Parathyroid adenoma (tissue), 2 donors: ENCODE measurements around the gene DHRS2.
A peak's percentile ranks its signal among the peaks of the same experiment; 100 is the strongest.
"Not testable (repeated sequence)": the region's sequence is repeated elsewhere in the genome, so short reads cannot be mapped to it uniquely, and the experiment has no call there.

Experiments
- H2AFZ ChIP-seq: fragments of 300-600 bp; sonication (generic); one replicate; pipeline ENCODE4 v1.7.0; 2017; ENCODE audit warnings: antibody characterized with exemption, mild to moderate bottlenecking
- H3K27ac ChIP-seq: fragments of 300-600 bp; sonication (generic); one replicate; pipeline ENCODE4 v1.7.0; 2017
- H3K27me3 ChIP-seq: fragments of 300-600 bp; sonication (generic); one replicate; pipeline ENCODE4 v1.7.0; 2017; ENCODE audit warnings: low read length; ENCODE audit not compliant: control insufficient read depth, insufficient read depth
- H3K36me3 ChIP-seq: fragments of 300-600 bp; sonication (generic); one replicate; pipeline ENCODE4 v1.7.0; 2017; ENCODE audit warnings: low read length; ENCODE audit not compliant: control insufficient read depth, insufficient read depth
- H3K4me1 ChIP-seq: fragments of 300-600 bp; sonication (generic); one replicate; pipeline ENCODE4 v1.7.0; 2017; ENCODE audit warnings: control low read depth
- H3K4me2 ChIP-seq: fragments of 300-600 bp; sonication (generic); one replicate; pipeline ENCODE4 v1.7.0; 2017; ENCODE audit warnings: low read length
- H3K4me3 ChIP-seq: fragments of 300-600 bp; sonication (generic); one replicate; pipeline ENCODE4 v1.7.0; 2017; ENCODE audit warnings: low read depth, low read length
- H3K79me2 ChIP-seq: fragments of 300-600 bp; sonication (generic); one replicate; pipeline ENCODE4 v1.7.0; 2017; ENCODE audit warnings: control low read depth
- H3K9ac ChIP-seq: fragments of 300-600 bp; sonication (generic); one replicate; pipeline ENCODE4 v1.7.0; 2017; ENCODE audit warnings: mild to moderate bottlenecking
- H3K9me3 ChIP-seq: fragments of 300-600 bp; sonication (generic); one replicate; pipeline ENCODE4 v1.7.0; 2017; ENCODE audit warnings: low read length; ENCODE audit not compliant: control insufficient read depth
- TF ChIP-seq, protein P1 (sequence below): fragments of 300-600 bp; sonication (generic); IDR thresholded peaks from one replicate; pipeline ENCODE4 v1.7.0; 2017; ENCODE audit warnings: antibody characterized with exemption, mild to moderate bottlenecking
- donor health status: primary hyperparathyroidism.

Gene DHRS2

DNA sequence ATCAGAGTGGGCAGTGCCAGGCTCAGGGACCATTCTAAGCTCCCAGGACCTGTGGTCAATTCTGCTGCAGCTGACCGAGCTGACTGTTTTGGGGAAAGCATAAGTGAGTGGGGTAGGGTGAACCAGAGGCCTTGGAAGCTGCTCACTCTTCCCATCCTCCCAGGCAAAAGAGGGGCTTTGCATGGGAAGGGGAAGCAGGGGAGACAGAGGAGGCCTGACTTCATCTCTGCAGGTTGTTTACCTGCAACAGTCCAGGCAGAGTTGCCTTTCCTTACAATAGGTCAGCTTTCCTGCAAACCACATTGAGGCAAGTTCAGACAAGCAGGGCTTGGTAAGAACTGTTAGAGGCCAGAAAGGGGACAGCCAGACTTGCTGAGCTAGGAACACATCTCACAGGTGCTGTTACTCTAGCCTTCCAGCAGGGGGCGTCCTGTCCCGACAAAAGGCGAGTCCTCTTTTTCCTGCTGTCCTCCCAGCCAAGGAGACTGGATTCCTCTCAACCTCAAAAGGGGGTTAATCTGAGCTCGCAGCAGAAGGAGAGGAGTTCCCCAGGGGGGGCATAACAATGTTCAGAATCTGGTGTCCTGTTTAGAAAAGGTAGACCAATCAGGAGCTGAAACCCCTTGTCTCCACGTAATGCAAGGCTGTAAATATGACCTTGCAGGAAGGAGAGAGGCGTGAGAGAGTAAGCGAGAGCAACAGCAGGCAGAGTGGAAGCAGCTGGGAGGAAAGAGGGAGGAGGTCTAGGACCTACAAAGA, 4.3 kb upstream of the DHRS2 start:
- peak overlapping the region; percentile 31 for H3K4me3 ChIP-seq
- TF ChIP-seq, protein P1, sequence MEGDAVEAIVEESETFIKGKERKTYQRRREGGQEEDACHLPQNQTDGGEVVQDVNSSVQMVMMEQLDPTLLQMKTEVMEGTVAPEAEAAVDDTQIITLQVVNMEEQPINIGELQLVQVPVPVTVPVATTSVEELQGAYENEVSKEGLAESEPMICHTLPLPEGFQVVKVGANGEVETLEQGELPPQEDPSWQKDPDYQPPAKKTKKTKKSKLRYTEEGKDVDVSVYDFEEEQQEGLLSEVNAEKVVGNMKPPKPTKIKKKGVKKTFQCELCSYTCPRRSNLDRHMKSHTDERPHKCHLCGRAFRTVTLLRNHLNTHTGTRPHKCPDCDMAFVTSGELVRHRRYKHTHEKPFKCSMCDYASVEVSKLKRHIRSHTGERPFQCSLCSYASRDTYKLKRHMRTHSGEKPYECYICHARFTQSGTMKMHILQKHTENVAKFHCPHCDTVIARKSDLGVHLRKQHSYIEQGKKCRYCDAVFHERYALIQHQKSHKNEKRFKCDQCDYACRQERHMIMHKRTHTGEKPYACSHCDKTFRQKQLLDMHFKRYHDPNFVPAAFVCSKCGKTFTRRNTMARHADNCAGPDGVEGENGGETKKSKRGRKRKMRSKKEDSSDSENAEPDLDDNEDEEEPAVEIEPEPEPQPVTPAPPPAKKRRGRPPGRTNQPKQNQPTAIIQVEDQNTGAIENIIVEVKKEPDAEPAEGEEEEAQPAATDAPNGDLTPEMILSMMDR: peak; percentile 97
- peaks cover 36% of the 10 kb centered on the region for H3K4me1 ChIP-seq
- H3K79me2 ChIP-seq: no peaks in the 10 kb centered on the region
- H3K9ac ChIP-seq: no peak overlapping the region
- H3K27ac ChIP-seq: peak overlapping the region; percentile 84
- no peaks in the 10 kb centered on the region for H3K9me3 ChIP-seq
- H3K4me2 ChIP-seq: peak overlapping the region; percentile 60
- peak overlapping the region; percentile 65 for H2AFZ ChIP-seq
- no peaks in the 10 kb centered on the region for H3K36me3 ChIP-seq
- H3K27me3 ChIP-seq: no peaks in the 10 kb centered on the region

DNA sequence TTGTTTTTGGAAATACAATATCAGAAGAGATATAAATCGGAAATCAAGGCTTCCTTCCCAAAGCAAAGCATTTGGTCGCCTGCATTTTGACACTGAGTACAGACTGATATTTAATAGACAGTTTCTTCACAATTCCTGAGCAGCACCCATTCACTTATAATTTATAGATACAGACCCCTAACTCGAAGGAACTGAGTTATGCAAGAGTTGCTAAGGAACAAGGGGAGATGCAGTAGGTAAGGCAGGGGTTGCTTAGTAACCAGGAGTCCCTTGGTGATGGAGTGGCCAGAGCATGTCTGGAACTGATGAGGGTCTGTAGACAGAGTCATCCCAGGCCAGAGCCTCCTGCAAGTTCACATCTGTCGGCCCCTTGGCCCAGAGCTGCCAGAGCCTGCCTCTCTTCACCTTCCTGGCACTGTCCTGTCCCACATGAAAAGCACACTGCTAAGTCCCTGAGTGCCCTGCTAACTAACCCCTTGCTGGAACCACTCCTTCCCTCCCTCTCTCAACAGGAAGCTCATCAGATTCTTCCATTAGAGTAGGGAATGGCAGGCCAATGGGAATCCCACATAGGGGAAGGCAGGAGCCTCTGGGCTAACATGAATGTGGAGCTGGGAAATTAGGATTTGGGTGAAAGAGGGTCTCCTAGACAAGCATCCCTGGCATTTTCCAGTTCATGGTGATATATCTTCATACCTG, 3.6 kb upstream of the DHRS2 start:
- no peak overlapping the region for H3K9ac ChIP-seq
- H3K27me3 ChIP-seq: no peaks in the 10 kb centered on the region
- peak overlapping the region; percentile 84 for H3K27ac ChIP-seq
- H3K9me3 ChIP-seq: no peaks in the 10 kb centered on the region
- peak overlapping the region; percentile 31 for H3K4me3 ChIP-seq
- H3K36me3 ChIP-seq: no peaks in the 10 kb centered on the region
- peak overlapping the region; percentile 65 for H2AFZ ChIP-seq
- peaks cover 43% of the 10 kb centered on the region for H3K4me1 ChIP-seq
- TF ChIP-seq, protein P1: no peak
- H3K4me2 ChIP-seq: no peak overlapping the region
- no peaks in the 10 kb centered on the region for H3K79me2 ChIP-seq

DNA sequence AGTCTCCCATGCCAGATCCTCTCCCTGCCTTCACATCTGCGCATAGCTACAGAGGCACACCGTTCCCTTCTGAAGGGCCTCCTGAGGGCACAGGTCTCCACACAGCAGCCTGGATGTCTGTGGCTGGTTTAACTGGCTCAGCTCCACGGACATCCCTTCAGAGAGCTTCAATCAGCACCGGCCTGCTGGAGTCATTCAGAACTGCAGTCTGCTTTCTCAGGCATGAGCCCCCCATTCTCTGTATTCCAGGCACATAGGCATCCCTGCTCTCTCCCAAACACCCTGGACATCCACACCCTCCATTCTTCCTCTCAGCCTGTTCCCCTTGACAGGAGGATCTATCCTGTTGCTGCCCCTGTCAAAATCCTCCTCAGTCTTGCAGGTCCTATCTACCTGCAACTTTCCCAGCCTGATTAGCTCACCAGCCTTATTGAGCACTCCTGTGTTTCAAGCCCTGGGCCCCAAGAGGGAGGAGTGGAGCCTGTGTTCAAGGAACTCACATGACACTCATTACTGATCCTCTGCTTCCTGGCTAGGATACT, 2.9 kb upstream of the DHRS2 start:
- no peak overlapping the region for H3K4me2 ChIP-seq
- peak overlapping the region; percentile 65 for H2AFZ ChIP-seq
- no peaks in the 10 kb centered on the region for H3K79me2 ChIP-seq
- peak overlapping the region; percentile 84 for H3K27ac ChIP-seq
- TF ChIP-seq, protein P1: no peak
- H3K36me3 ChIP-seq: no peaks in the 10 kb centered on the region
- H3K4me3 ChIP-seq: no peak overlapping the region
- no peaks in the 10 kb centered on the region for H3K27me3 ChIP-seq
- peaks cover 48% of the 10 kb centered on the region for H3K4me1 ChIP-seq
- H3K9ac ChIP-seq: no peak overlapping the region
- H3K9me3 ChIP-seq: no peaks in the 10 kb centered on the region

DNA sequence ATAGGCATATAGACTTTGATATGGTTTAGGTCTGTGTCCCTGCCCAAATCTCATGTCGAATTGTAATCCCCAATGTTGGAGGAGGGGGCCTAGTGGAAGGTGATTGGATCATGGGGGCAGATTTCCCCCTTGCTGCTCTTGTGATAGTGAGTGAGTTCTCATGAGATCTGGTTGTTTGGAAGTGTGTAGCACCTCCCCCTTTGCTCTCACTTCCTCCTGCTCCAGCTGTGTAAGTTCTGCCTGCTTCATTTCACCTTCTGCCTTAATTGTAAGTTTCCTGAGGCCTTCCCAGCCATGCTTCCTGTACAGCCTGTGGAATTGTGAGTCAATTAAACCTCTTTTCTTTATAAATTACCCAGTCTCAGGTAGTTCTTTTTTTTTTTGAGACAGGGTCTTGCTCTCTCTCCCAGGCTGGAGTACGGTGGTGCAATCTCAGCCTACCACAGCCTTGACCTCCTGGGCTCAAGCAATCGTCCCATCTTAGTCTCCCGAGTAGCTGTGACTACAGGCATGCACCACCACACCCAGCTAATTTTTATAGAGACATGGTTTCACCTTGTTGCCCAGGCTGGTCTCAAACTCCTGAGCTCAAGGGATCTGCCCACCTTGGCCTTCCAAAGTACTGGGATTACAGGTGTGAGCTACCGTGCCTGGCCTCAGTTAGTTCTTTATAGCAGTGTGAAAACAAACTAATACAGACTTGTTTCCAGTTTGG, 1.3 kb upstream of the DHRS2 start:
- H3K27me3 ChIP-seq: not testable (repeated sequence)

DNA sequence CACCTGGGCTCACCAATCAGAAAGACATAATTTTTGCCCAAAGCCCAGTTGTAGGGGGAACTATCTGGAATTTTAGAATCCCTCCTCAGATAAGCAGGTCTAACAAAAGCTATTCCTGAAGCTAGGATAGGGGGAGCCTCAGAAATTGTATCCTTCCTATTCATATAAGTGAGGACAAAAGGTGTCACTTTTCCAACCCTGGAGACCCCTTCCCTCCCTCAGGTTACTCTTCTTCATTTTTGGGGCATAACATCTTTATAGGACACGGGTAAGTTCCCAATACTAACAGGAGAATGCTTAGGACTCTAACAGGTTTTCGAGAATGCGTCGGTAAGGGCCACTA, 1.1 kb downstream of the DHRS2 start:
- peak overlapping the region; percentile 85 for H3K27ac ChIP-seq
- H3K36me3 ChIP-seq, H3K9ac ChIP-seq, H3K79me2 ChIP-seq, H3K9me3 ChIP-seq, H3K4me3 ChIP-seq, H3K27me3 ChIP-seq, H3K4me2 ChIP-seq: not testable (repeated sequence)
- peaks cover 58% of the 10 kb centered on the region for H3K4me1 ChIP-seq
- peak overlapping the region; percentile 16 for H2AFZ ChIP-seq

More for the DNA sequence above, 1.3 kb upstream of the DHRS2 start:
- H3K4me3 ChIP-seq, H3K4me2 ChIP-seq, H3K79me2 ChIP-seq, H2AFZ ChIP-seq, H3K36me3 ChIP-seq, H3K9ac ChIP-seq, H3K9me3 ChIP-seq: not testable (repeated sequence)
- peaks cover 61% of the 10 kb centered on the region for H3K4me1 ChIP-seq
- H3K27ac ChIP-seq: peak overlapping the region; percentile 7

DNA sequence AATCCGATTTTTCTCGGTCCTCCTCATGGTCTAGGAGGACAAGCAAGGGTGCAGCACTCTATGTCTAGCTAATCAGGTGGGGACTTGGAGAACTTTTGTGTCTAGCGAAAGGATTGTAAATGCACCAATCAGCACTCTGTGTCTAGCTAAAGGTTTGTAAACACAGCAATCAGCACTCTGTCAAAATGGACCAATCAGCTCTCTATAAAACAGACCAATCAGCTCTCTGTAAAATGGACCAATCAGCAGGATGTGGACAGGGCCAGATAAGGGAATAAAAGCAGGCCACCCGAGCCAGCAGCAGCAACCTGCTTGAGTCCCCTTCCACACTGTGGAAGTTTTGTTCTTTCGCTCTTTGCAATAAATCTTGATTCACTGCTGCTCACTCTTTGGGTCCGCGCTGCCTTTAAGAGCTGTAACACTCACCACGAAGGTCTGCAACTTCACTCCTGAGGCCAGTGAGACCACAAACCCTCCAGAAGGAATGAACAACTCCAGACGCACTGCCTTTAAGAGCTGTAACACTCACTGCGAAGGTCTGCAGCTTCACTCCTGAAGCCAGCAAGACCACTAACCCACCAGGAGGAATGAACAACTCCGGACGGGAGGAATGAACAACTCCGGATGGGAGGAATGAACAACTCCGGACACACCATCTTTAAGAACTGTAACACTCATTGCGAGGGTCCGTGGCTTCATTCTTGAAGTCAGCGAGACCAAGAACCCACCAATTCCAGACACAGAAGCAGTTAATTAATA, 1.7 kb downstream of the DHRS2 start:
- H3K36me3 ChIP-seq, H3K9ac ChIP-seq, H3K4me2 ChIP-seq, H3K79me2 ChIP-seq, H3K27me3 ChIP-seq, H2AFZ ChIP-seq, H3K4me3 ChIP-seq, H3K9me3 ChIP-seq: not testable (repeated sequence)
- Histone ChIP-seq H3K27ac (peak overlapping the region; percentile 85), H3K4me1 (peaks cover 53% of the 10 kb centered on the region)
